HUES64 (cell line): ENCODE data around the gene ZNF20.
"Not testable (repeated sequence)": the region's sequence is repeated elsewhere in the genome, so short reads cannot be mapped to it uniquely, and the experiment has no call there.

Experiments
- H3K27ac ChIP-seq: 2 replicates; pipeline ENCODE4 v1.7.0; 2013; ENCODE audit warnings: low read depth, low read length, inconsistent platforms
- H3K27me3 ChIP-seq: 2 replicates; pipeline ENCODE4 v1.6.1; 2013; ENCODE audit warnings: mild to moderate bottlenecking, low read length; ENCODE audit not compliant: insufficient read depth
- H3K36me3 ChIP-seq: 2 replicates; pipeline ENCODE4 v1.6.1; 2013; ENCODE audit warnings: mild to moderate bottlenecking, low read length; ENCODE audit not compliant: insufficient read depth
- H3K4me1 ChIP-seq: 2 replicates; pipeline ENCODE4 v1.6.1; 2013; ENCODE audit warnings: mild to moderate bottlenecking, low read length, moderate library complexity; ENCODE audit not compliant: insufficient read depth
- H3K4me3 ChIP-seq: 2 replicates; pipeline ENCODE4 v1.5.1; 2013; ENCODE audit warnings: mild to moderate bottlenecking, low read length, moderate library complexity
- H3K9ac ChIP-seq: 2 replicates; pipeline ENCODE4 v1.6.1; 2013; ENCODE audit warnings: mild to moderate bottlenecking, low read depth, low read length
- H3K9me3 ChIP-seq: 2 replicates; pipeline ENCODE4 v1.6.1; 2013; ENCODE audit warnings: low read depth, low read length; ENCODE audit not compliant: insufficient read depth
- WGBS: fragments of 150-250, 120-280 bp; methylation state at CpG from one replicate; pipeline ENCODE4 v1.1.7; 2013; ENCODE audit warnings: missing lambda C conversion rate; 5-methylcytosine and 5-hydroxymethylcytosine counted together

The ZNF20 gene

GRCh38 chr19:12111943-12112637 is 28.1 kb downstream of the ZNF20 start:
- Histone ChIP-seq H3K4me1 (no peaks in the 10 kb centered on the region), H3K27me3 (no peaks in the 10 kb centered on the region), H3K27ac (peak overlapping the region; percentile 65; the same call in 1 of the 2 replicates), H3K4me3 (no peak overlapping the region), H3K36me3 (peaks cover 69% of the 10 kb centered on the region), H3K9ac (no peak overlapping the region), H3K9me3 (peaks cover 67% of the 10 kb centered on the region)
- WGBS, result 96% methylated on average over 8 of the region's 8 CpGs

GRCh38 chr19:12111176-12111575 is 29.0 kb downstream of the ZNF20 start:
- Histone ChIP-seq H3K4me3 (no peak overlapping the region), H3K9ac (no peak overlapping the region), H3K27me3 (no peaks in the 10 kb centered on the region), H3K36me3 (peaks cover 78% of the 10 kb centered on the region), H3K9me3 (peaks cover 75% of the 10 kb centered on the region), H3K27ac (no peak overlapping the region), H3K4me1 (no peaks in the 10 kb centered on the region)
- 50% methylated on average over 2 of the region's 2 CpGs for WGBS

GRCh38 chr19:12103909-12104308 is 36.2 kb downstream of the ZNF20 start:
- H3K9me3 ChIP-seq, result peaks cover 41% of the 10 kb centered on the region
- H3K9ac ChIP-seq, H3K27ac ChIP-seq, H3K4me3 ChIP-seq, H3K4me1 ChIP-seq, H3K27me3 ChIP-seq: not testable (repeated sequence)
- WGBS, result 96% methylated on average over 3 of the region's 4 CpGs
- H3K36me3 ChIP-seq, result peaks cover 32% of the 10 kb centered on the region

GRCh38 chr19:12098040-12098439 is 42.1 kb downstream of the ZNF20 start:
- no peak overlapping the region for H3K27ac ChIP-seq
- H3K9me3 ChIP-seq, result peaks cover 42% of the 10 kb centered on the region
- H3K27me3 ChIP-seq, result no peaks in the 10 kb centered on the region
- H3K4me3 ChIP-seq, result no peak overlapping the region
- 96% methylated on average over 7 of the region's 9 CpGs for WGBS
- H3K36me3 ChIP-seq, result peaks cover 62% of the 10 kb centered on the region
- no peaks in the 10 kb centered on the region for H3K4me1 ChIP-seq
- H3K9ac ChIP-seq, result no peak overlapping the region

- Histone ChIP-seq H3K9ac (no peak overlapping the region), H3K36me3 (peaks cover 59% of the 10 kb centered on the region), H3K27ac (no peak overlapping the region), H3K4me1 (no peaks in the 10 kb centered on the region), H3K9me3 (peaks cover 38% of the 10 kb centered on the region), H3K4me3 (no peak overlapping the region), H3K27me3 (no peaks in the 10 kb centered on the region)
- WGBS, result 94% methylated on average over 4 of the region's 4 CpGs
These were observed 44.9 kb downstream of the ZNF20 start for GRCh38 chr19:12095111-12095790.

- H3K27me3 ChIP-seq, result no peaks in the 10 kb centered on the region
- 95% methylated on average over 3 of the region's 3 CpGs for WGBS
- H3K9ac ChIP-seq, result no peak overlapping the region
- peaks cover 47% of the 10 kb centered on the region for H3K36me3 ChIP-seq
- H3K27ac ChIP-seq, result no peak overlapping the region
- H3K4me1 ChIP-seq, result no peaks in the 10 kb centered on the region
- peaks cover 31% of the 10 kb centered on the region for H3K9me3 ChIP-seq
- H3K4me3 ChIP-seq, result peak overlapping the region; percentile 10; the same call in 1 of the 2 replicates
These were observed 46.4 kb downstream of the ZNF20 start for GRCh38 chr19:12093777-12094176.

- peaks cover 25% of the 10 kb centered on the region for H3K9me3 ChIP-seq
- H3K36me3 ChIP-seq, result peaks cover 40% of the 10 kb centered on the region
- 30% methylated on average over 10 of the region's 10 CpGs for WGBS
- peak overlapping the region; percentile 96 for H3K9ac ChIP-seq
- H3K27ac ChIP-seq, result no peak overlapping the region
- no peaks in the 10 kb centered on the region for H3K4me1 ChIP-seq
- peak overlapping the region; percentile 91 for H3K4me3 ChIP-seq
- no peaks in the 10 kb centered on the region for H3K27me3 ChIP-seq
These were observed 47.2 kb downstream of the ZNF20 start for GRCh38 chr19:12092956-12093355.

- Histone ChIP-seq H3K9ac (peak overlapping the region; percentile 96), H3K4me1 (no peaks in the 10 kb centered on the region), H3K4me3 (peak overlapping the region; percentile 91), H3K27ac (peak overlapping the region; percentile 89), H3K9me3 (peaks cover 20% of the 10 kb centered on the region; the same call in 1 of the 2 replicates), H3K36me3 (peaks cover 34% of the 10 kb centered on the region), H3K27me3 (no peaks in the 10 kb centered on the region)
- 2% methylated on average over 53 of the region's 53 CpGs for WGBS
These were observed 47.9 kb downstream of the ZNF20 start for GRCh38 chr19:12092065-12092867.

GRCh38 chr19:12090807-12091206 is 49.3 kb downstream of the ZNF20 start:
- Histone ChIP-seq H3K4me1 (no peaks in the 10 kb centered on the region), H3K9me3 (peaks cover 11% of the 10 kb centered on the region; the same call in 1 of the 2 replicates), H3K9ac (no peak overlapping the region), H3K4me3 (no peak overlapping the region), H3K36me3 (peaks cover 19% of the 10 kb centered on the region), H3K27me3 (no peaks in the 10 kb centered on the region), H3K27ac (no peak overlapping the region)
- 78% methylated on average over 5 of the region's 5 CpGs for WGBS

GRCh38 chr19:12085074-12085818 is 54.9 kb downstream of the ZNF20 start:
- H3K9me3 ChIP-seq, result peaks cover 26% of the 10 kb centered on the region
- H3K27me3 ChIP-seq, result no peaks in the 10 kb centered on the region
- H3K4me1 ChIP-seq, result no peaks in the 10 kb centered on the region
- 95% methylated on average over 5 of the region's 5 CpGs for WGBS
- 0 out of 2 replicates have a peak, but pooled peaks cover 2% of the 10 kb centered on the region for H3K36me3 ChIP-seq
- no peak overlapping the region for H3K27ac ChIP-seq
- no peak overlapping the region for H3K9ac ChIP-seq
- H3K4me3 ChIP-seq, result no peak overlapping the region
